D341Med (cell line): Measurements from ENCODE around the gene FXYD1.
"Not testable (repeated sequence)": the region's sequence is repeated elsewhere in the genome, so short reads cannot be mapped to it uniquely, and the experiment has no call there.

Source experiments
- DNase-seq: peaks from one replicate; pipeline ENCODE4 v3.0.0; 2012; ENCODE audit warnings: low spot score

The FXYD1 gene

DNA sequence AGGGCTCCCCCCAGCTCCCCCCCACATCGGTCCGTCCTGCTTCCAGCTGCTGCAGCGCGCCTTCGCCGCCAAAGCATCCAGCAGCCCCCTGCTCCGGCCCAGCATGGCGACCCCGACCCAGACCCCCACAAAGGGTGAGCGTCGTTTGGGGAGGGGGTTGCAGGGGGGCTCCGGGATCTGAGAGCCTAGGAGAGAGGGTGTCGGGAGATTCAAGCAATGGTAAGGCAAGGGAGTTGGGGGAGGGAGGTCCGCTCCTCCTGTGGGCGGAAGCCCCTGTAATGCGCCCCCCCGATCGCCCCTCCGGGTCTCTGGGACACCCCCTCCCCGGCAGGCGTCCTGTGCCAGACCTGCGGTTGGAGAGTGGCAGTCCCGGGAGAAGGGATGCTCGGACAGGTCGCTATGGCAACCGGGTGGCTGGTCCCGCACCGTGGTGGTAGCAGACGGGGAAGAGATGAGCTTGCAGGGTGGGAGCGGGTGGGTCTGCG lies 4.6 kb downstream of the FXYD1 start, which contains the start of gene FXYD7:
FXYD7 (plus strand) TSS at position 25 of the 485 bp plus-strand sequence; CDS start at position 104, 79 bp downstream.
- DNase-seq: no peak

DNA sequence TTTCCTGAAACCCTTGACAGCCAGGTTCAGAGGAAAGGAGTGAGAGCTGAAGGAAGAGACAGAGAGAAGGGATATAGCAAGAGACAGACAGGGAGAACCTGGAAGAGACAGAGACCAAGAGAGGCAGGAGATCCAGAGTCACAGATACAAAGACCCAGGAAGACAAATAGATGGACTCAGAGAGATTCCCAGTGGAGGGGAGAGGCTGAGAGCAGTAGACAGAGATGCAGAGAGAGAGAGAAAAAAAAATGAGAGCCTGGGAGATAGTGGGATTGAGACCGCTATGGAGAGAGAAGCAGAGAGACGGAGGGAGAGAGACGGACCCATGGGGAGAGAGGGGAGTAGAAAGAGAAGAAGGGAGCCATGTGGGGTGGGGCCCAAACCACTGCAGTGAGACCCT lies 5.2 kb downstream of the FXYD1 start:
- no peak for DNase-seq

DNA sequence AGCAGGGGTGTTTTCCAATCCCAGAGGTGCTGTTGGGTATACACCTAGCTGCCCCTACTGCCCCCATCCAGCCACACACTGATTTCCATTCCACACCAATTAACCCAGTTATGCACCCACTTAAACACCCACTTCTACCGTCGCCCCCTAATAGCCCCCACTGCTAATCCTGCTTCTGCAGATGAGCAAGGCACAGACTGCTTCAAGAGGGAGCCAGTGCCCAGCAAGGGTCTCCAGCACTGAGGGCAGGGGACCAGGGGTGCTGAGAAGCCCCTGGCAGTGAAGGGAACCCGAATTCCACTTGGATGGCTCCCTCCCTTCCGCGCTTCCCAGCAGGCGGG lies 5.6 kb downstream of the FXYD1 start:
- no peak for DNase-seq

DNA sequence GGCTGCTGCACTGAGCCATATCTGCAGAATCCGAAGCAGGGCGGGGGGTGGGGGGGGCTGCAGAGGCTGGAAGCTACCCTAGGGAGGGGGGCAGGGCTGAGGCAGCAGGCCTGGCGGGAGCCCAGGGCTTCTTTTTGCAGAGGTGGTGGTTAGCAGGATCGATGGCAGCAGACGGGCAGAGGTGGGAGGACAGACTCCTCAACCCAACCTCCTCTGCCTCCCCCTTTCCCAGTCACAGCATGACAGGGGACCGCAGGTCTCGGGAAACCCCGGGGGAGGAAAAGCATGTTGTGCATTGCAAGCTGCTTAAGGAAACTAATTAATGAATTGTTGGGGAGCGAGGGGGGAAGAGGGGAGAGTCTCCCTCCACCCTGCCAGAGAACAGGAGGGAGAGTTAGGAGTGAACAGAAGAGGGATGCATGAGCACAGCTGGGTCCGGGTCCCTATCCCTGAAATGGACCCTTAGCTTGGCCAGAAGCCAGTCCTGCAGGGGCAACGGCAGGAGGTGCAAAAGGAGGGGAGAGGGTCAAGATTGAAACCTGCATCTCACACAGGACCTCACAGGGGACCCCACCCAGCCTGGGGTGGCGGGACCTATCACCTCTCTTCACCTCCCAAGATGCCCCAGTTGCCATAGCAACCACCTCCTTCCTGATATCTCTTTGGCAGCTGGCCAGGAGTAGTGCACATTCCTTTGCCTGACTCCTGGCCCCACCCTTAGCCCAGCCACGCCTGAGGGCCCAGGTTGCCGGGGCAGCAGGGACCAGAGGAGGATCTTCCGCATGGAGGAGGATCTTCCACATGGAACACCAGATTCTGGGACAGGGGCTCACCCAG lies 6.2 kb downstream of the FXYD1 start:
- DNase-seq: no peak

DNA sequence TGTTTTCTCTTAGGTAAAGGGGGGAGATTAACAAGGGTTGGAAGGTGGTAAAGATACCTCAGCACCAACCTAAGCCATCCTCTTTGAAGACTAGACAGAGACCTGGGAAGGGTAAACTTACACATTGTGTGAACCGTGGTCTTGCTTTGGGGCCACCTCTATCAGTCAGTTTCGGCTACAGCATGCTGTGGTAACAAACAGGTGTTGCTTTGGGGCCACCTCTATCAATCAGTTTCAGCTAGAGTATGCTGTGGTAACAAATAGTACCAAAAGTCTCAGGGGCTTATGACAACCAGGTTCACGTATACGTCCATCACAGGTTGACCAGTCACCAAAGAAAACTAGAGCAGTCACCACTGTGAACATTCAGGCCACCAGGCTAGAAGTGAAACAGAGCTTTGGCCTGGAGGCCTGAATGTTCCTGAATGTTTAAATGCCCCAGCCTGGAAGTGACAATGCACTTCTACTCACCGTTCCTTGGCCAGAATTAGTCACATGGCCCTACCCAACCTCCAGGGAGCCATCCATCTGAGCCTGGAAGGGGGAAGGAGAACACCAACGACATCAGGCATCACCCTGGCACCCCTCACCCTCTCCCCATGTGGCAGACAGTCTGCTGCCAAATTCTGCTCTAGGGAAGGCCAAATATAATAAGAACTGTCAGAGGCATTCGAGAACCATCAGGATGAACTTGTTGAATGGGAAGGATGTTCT lies 8.3 kb downstream of the FXYD1 start:
- no peak for DNase-seq

GRCh38 chr19:35149463-35149862 lies 10.8 kb downstream of the FXYD1 start:
- no peak for DNase-seq

DNA sequence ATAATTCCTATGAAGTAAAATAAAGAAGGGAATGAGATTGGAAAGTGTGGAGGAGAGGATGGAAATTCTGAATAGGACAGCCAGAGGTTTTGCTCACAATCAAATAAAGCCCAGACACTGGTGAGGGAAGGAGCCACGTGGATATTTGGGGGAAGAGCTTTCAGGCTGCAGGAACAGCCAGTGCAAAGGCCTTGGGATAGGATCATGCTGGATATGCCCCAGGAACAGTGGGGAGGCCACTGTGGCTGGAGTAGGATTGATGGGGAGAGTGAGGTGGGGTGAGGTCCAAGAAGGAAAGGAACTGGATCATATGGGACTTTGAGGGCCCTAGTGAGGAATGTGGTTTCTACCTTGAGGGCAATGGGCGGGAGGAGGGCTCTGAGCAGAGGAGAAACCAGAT lies 11.8 kb downstream of the FXYD1 start:
- DNase-seq: no peak

DNA sequence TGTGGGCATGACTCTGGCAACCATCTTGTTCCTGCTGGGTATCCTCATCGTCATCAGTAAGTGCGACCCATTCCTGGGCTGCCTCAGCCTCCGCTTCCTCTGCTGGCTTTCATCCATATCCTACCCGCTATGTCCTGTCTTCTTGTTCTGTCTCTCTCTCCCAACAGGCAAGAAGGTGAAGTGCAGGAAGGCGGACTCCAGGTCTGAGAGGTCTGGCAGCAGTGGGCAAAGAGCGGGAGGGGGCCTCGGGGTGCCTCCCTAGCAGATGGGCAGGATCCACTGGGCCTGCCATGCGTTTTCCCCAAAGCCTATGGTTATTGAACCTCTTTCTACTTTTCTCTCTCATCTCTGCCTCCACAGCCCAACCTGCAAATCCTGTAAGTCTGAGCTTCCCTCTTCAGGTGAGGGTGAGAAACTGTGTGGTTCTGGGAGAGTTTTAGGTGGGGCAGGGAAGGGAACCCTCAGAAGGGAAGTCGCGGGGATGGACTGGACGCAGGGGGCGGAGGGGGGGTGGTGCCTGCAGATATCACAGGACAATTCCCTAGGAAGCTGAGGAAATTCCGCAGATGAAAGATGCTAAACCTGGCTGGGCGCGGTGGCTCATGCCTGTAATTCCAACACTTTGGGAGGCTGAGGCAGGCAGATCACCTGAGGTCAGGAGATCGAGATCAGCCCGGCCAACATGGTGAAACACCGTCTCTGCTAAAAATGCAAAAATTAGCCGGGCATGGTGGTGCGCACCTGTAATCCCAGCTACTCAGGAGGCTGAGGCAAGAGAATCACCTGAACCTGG lies 12.8 kb downstream of the FXYD1 start:
- DNase-seq: no peak

- DNase-seq: not testable (repeated sequence)
Observed at GRCh38 chr19:35153129-35153522, 14.5 kb downstream of the FXYD1 start.

DNA sequence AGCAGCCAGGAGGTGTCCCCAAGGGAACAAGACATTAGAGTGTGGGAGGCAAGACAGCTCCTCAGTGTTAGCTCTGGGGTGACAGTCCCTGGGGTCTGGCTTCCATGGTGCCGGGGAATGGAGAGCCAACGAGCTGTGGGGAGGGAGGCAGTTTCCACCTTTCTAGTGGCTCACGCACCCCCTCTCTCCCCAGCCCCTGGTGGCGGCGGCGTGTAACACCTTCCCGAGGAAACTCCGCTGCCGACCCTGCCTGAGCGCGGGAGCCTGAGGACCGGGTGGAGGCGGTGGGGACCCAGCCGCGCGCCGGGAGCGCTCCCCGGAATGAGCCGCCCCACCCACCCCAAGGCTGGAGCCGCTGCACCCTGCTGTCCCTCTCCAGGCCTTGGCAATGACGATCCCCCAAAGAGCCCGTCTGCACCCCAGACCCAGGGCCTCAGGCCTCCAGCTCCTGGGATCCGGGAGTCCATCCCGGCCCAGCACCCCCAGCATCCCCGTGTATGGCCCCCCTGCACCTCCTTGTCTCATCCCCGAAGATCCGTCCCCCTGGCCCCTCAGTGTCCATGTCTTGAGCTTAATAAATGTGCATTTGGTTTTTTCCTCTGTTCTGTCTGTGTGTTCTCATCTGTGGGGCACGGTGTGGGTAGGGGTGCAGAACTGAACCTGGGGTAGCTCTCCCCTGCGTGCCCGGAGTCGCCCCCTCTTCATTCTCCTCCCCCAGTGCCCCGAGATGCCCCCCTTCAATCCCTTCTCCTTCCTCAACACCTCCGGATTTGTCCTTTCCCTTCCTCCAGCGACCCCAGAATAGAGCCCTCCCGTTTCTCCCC lies 15.3 kb downstream of the FXYD1 start:
- DNase-seq: peak; percentile 78

- peak; percentile 53 for DNase-seq
Observed at GRCh38 chr19:35154525-35155406, 16.1 kb downstream of the FXYD1 start, which contains the start of gene FXYD5. Gene FXYD5, plus strand, starts transcription at chr19:35154735. Its CDS starts 816 bp downstream, at chr19:35155551.

DNA sequence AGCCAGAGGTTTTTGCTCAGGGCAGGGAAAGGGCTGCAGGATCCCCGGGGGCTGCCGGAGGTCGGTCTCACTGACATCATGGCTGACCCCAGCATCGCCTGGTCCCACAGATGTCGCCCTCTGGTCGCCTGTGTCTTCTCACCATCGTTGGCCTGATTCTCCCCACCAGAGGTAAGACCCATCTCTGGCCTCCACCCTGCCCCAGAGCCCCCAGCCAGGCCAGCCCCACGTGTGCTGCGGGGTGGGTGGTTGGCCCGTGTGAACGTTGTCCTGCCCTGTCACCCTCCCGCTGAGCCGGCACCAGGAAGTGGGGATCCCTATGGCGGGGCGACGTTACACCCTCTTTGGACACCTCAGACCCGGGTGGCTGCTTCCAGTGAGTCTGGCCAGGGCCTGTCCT lies 16.8 kb downstream of the FXYD1 start:
- no peak for DNase-seq

DNA sequence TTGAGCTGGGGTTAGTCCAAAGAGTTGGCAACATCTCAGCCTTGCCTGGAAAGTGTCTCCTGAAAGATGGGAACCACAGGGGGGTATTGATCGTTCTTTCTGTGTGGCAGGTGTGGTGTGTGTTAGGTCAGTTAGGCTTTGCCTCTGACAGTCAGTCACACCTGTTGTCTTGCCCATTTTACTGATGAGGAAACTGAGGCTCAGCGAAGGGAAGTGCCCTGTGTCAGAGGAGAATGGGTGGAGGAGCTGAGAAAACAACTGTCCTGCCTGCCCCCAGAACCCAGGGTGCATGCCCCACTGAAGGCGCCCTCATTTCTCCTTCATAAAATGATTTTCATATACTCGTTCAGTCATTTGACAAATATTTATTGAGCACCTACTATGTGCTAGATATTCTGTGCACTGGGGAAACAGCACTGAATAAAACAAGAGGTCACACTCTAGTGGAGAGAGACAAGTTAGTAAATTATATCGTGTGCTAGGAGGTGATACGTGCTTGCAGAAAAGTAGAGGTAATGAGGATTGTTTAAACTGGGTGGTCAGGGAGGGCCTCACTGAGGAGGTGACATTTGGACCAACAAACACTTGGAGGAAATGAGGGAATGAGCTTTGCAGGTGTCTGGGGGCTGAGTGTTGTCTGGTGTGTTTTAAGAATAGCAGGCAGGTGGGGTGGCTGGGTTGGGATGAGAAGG lies 17.5 kb downstream of the FXYD1 start:
- no peak for DNase-seq

- no peak for DNase-seq
Observed at GRCh38 chr19:35156673-35157014, 18.0 kb downstream of the FXYD1 start.

DNA sequence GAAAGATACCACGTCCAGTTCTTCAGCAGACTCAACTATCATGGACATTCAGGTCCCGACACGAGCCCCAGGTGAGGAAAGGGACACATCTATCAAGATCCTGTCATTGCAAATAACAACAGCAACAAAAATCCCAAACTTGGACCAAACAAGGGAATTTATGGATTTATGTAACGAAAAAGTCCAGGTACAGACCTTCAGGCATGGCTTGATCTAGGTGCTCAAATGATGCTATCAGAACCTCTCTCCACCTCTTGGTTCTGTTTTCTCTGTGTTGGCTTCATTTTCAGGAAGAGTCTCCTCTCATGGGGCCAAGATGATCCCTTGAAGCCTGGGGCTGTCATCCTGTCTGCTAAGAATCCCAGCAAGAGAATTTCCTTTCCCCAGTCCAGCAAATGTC lies 18.8 kb downstream of the FXYD1 start:
- no peak for DNase-seq

- no peak for DNase-seq
Observed at GRCh38 chr19:35159606-35160005, 21.0 kb downstream of the FXYD1 start.

GRCh38 chr19:35160629-35161433 lies 22.2 kb downstream of the FXYD1 start:
- no peak for DNase-seq

DNA sequence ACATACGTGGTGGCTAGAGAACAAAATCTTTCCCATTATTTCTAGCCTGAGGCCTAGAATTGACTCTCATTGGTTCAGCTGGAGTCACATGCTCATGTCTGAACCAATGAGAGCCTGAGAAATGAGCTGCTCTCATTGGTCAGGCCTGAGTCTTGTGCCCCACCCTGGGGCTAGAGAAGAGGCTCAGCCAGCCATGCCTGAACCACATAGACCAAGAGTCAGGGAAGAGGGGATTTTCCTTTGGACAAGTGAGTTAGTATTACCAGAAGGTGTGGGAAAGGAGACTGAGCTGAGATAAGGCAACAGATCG lies 22.8 kb downstream of the FXYD1 start:
- DNase-seq: no peak
